AG04449 (cell line): Measurements from ENCODE around the gene PEAR1.

ENCODE experiments used
- CTCF ChIA-PET: fragments of 350-600 bp; formaldehyde crosslinking; extraction: SDS; loops from one replicate; lab custom pipeline; 2021; ENCODE audit warnings: antibody characterized with exemption; lab: Yijun Ruan, JAX
- POLR2A ChIA-PET: fragments of 400-600, 350-600 bp; formaldehyde crosslinking; extraction: SDS; loops from one replicate; lab custom pipeline; 2020; ENCODE audit warnings: antibody characterized with exemption, inconsistent platforms; lab: Yijun Ruan, JAX
- DNase-seq: peaks from one replicate; pipeline ENCODE4 v3.0.0-alpha.2; 2010; ENCODE audit warnings: low read depth, low spot score
- H3K4me3 ChIP-seq: 2 replicates; pipeline ENCODE4 v1.5.1; 2011; ENCODE audit warnings: low read depth, mild to moderate bottlenecking, control low read depth, low read length
- CTCF ChIP-seq: IDR thresholded peaks from one replicate; pipeline ENCODE4 v1.5.1; 2011; ENCODE audit warnings: mild to moderate bottlenecking, moderate library complexity, low read length, control low read depth, inconsistent platforms; ENCODE audit not compliant: insufficient read depth; ENCODE audit errors: missing control alignments

The PEAR1 gene

DNA sequence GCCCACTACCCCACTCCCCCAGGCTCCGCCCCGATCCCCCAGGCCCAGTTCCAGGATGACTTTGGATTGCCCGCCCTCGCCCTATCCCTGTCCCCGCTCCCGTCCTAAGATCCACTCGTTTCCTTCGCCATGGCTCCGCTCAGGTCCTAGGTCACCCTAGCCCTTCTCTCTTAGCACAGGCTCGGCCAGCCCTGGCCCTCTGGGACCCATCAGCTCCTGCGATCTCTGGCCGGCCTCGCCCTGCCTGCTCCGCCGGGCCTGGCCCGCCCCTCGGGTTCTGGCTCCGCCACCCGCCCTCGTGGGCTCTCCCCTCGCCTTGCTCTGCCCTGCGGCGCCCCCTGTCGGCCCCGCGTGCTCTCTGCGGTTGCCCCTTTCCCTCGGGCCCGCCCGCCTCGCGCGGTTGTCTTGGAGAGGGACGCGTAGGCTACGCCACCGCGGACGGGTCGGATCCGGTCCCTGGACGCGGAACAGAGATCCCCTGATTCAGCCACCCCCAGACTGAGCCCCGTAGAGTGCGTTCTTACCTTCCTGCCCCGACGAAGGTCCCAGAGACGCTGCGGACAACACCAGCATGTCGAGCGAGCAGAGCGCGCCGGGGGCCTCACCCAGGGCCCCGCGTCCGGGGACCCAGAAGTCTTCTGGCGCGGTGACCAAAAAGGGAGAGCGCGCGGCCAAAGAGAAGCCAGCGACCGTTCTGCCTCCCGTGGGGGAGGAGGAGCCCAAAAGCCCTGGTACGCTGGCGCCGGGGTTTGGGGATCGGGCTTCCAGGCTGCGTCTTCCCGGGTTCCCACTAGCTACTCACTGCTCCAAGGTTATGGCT is 26.9 kb downstream of the PEAR1 start, which contains the start of gene LRRC71:
TSS of gene LRRC71 (plus strand) at position 400 of the 820 bp plus-strand sequence. CDS start at position 572, 172 bp downstream.
- H3K4me3 ChIP-seq, result peak within 1 kb of the TSS; percentile 30; the same call in 1 of the 2 replicates
- CTCF ChIA-PET, result interaction anchor here (0.7 to 12.0 kb wide), 13 partner anchors 8 to 236 kb away, joined by 3 to 678 read pairs (median 7); partner anchors contain the start of genes NTRK1 and PEAR1
- no peak for DNase-seq
- TF ChIP-seq CTCF, result peak; percentile 98
- POLR2A ChIA-PET, result interaction anchor here (0.6 kb wide), 1 partner anchor 27 kb away, joined by 3 read pairs; the partner anchor contains the start of gene PEAR1

GRCh38 chr1:156921053-156921529 is 27.6 kb downstream of the PEAR1 start:
- POLR2A ChIA-PET, result no interaction called here
- TF ChIP-seq CTCF, result no peak
- DNase-seq, result no peak
- H3K4me3 ChIP-seq, result no peak overlapping the region
- CTCF ChIA-PET, result interaction anchor here (0.9 to 12.0 kb wide), 11 partner anchors 10 to 243 kb away, joined by 3 to 678 read pairs (median 17); partner anchors contain the start of genes NTRK1 and PEAR1

DNA sequence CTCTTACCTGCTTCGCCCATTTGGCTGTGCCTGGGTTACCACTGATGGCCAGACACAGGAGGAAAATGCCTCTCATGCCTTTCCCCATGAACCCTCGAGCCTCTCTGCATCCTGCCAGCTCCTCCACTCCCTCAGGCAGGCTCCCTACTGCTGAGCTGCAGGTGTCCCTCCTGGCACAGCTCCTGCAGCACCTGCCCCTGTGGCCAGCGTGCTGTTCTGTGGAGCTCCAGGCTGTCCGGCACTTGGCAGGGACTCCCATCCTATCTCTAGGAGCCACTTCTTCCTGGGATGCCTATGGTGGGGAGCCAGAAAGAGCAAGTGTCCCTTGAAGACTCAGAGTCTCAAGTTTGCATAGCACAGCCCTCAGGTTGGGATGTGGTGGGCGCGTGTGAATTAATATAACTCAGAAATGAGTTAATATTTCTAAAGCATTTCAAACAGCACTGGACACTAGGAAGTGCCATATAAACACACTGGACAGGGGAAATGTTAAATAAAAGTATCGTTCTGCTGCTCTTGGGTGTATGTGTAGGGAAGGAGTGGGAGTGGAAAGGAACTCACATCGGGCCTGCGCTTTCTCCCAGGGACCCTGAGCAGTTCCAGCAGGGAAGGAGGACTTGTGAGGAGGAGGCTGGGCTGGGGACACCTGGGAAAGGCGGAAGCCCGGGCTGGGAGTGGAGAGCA is 29.6 kb downstream of the PEAR1 start:
- H3K4me3 ChIP-seq, result no peak overlapping the region
- DNase-seq, result no peak
- ChIA-PET POLR2A (no interaction called here), CTCF (interaction anchor here (1.1 to 12.0 kb wide), 13 partner anchors 10 to 245 kb away, joined by 3 to 678 read pairs (median 17); partner anchors contain the start of genes INSRR, ISG20L2, METTL25B and NTRK1)
- no peak for TF ChIP-seq CTCF

GRCh38 chr1:156923670-156924477 is 30.4 kb downstream of the PEAR1 start:
- no peak overlapping the region for H3K4me3 ChIP-seq
- DNase-seq, result no peak
- CTCF ChIA-PET, result interaction anchor here (0.6 to 12.0 kb wide), 16 partner anchors 7 to 266 kb away, joined by 3 to 678 read pairs (median 16); partner anchors contain the start of genes INSRR, ISG20L2, METTL25B and NTRK1
- POLR2A ChIA-PET, result no interaction called here
- no peak for TF ChIP-seq CTCF

DNA sequence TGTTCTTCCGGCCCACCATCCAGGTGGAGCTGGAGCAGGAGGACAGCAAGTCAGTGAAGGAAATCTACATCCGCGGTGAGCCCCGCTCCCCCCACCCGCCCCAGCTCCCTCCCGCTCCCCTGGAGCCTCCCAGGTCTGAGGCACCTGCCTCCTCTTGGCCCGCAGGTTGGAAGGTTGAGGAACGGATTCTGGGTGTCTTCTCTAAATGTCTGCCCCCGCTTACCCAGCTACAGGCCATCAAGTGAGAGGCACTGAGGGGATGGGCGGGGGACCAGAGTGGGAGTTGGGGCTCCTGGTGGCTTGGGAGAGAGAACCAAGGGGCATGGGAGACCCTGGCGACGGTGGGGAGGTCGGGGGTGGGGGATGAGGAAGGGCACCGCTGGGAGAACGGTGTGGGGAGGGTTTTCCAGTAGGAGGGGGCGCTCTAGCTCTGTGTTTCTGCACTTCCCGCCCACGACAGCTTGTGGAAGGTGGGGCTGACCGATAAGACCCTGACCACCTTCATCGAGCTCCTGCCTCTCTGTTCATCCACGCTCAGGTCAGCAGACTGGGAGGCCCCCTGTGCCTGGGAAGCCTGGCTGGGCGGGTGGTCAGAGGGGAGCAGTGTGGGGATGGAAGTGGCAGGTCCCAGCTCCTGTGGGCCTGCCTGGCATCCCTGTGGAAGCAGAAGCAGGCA is 31.1 kb downstream of the PEAR1 start:
- no peak for TF ChIP-seq CTCF
- H3K4me3 ChIP-seq, result no peak overlapping the region
- POLR2A ChIA-PET, result no interaction called here
- no peak for DNase-seq
- CTCF ChIA-PET, result interaction anchor here (0.6 to 12.0 kb wide), 16 partner anchors 8 to 266 kb away, joined by 3 to 678 read pairs (median 16); partner anchors contain the start of genes INSRR, ISG20L2, METTL25B and NTRK1
